Karpas-422 (cell line): ENCODE data around the gene DSCAM. TPM values are rescaled to one million over a fixed set of nuclear protein-coding genes. Genes with fewer than 3 reads are reported as not detected.

Source experiments
- DNase-seq: peaks from one replicate; pipeline ENCODE4 v3.0.0-alpha.2; 2015
- H2AFZ ChIP-seq: fragments of 200-600 bp; sonication (generic); 2 replicates; pipeline ENCODE4 v1.6.1; 2014; ENCODE audit warnings: antibody characterized with exemption, low read length, mixed read lengths
- H3K27ac ChIP-seq: fragments of 200-600 bp; sonication (generic); 2 replicates; pipeline ENCODE4 v1.5.1; 2014; ENCODE audit warnings: mild to moderate bottlenecking, low read length, moderate library complexity
- H3K27me3 ChIP-seq: fragments of 200-600 bp; sonication (generic); 2 replicates; pipeline ENCODE4 v1.6.1; 2014; ENCODE audit warnings: low read length, mixed read lengths
- H3K36me3 ChIP-seq: fragments of 200-600 bp; sonication (generic); 2 replicates; pipeline ENCODE4 v1.6.1; 2014; ENCODE audit warnings: low read length, mixed read lengths; ENCODE audit not compliant: insufficient read depth
- H3K4me1 ChIP-seq: fragments of 200-600 bp; sonication (generic); 2 replicates; pipeline ENCODE4 v1.6.1; 2014; ENCODE audit warnings: mild to moderate bottlenecking, low read length, mixed read lengths
- H3K4me2 ChIP-seq: fragments of 200-600 bp; sonication (generic); 2 replicates; pipeline ENCODE4 v1.6.1; 2014; ENCODE audit warnings: low read length, low read depth, mild to moderate bottlenecking; ENCODE audit not compliant: poor library complexity, severe bottlenecking
- H3K4me3 ChIP-seq: fragments of 200-600 bp; sonication (generic); 2 replicates; pipeline ENCODE4 v1.5.1; 2014; ENCODE audit warnings: mild to moderate bottlenecking, antibody characterized with exemption, low read length, mixed read lengths
- H3K79me2 ChIP-seq: fragments of 200-600 bp; sonication (generic); 2 replicates; pipeline ENCODE4 v1.6.1; 2014; ENCODE audit warnings: mild to moderate bottlenecking, low read length, mixed read lengths
- H3K9ac ChIP-seq: fragments of 200-600 bp; sonication (generic); 2 replicates; pipeline ENCODE4 v1.6.0; 2014; ENCODE audit warnings: low read length
- H3K9me2 ChIP-seq: fragments of 200-600 bp; sonication (generic), shearing (Covaris generic); replicated peaks from 2 replicates; pipeline ENCODE4 v1.6.0; 2014; ENCODE audit warnings: mild to moderate bottlenecking, low read length, moderate library complexity; ENCODE audit not compliant: insufficient read depth
- H3K9me3 ChIP-seq: fragments of 300-700, 200-600 bp; sonication (generic); 2 replicates; pipeline ENCODE4 v1.6.1; 2014; ENCODE audit warnings: low read length, mixed read lengths
- H4K20me1 ChIP-seq: fragments of 200-600 bp; sonication (generic); 2 replicates; pipeline ENCODE4 v1.6.1; 2014; ENCODE audit warnings: mild to moderate bottlenecking, antibody characterized with exemption, low read length, low read depth; ENCODE audit not compliant: insufficient read depth
- total RNA-seq: library from RNA; depleted of rRNA; stranded (reverse); fragments of >200 nt; shearing (Covaris generic); gene quantifications from 2 replicates; pipeline ENCODE4 v1.2.3, GENCODE V29; 2014; ENCODE audit warnings: low replicate concordance

DSCAM gene
- total RNA-seq, 1 experiment from 2014 or later: not detected

GRCh38 chr21:40731206-40731605, 115.8 kb downstream of the DSCAM start:
- Histone ChIP-seq H3K36me3 (no peaks in the 10 kb centered on the region), H3K27ac (no peak overlapping the region), H3K9ac (no peak overlapping the region), H4K20me1 (no peaks in the 10 kb centered on the region), H3K4me1 (no peaks in the 10 kb centered on the region), H3K9me2 (no peaks in the 10 kb centered on the region), H3K79me2 (no peaks in the 10 kb centered on the region), H3K4me2 (no peak overlapping the region), H2AFZ (no peak overlapping the region), H3K27me3 (no peaks in the 10 kb centered on the region), H3K9me3 (peaks cover 21% of the 10 kb centered on the region), H3K4me3 (no peak overlapping the region)
- DNase-seq: no peak

- Histone ChIP-seq H3K9me3 (peaks cover 23% of the 10 kb centered on the region), H2AFZ (no peak overlapping the region), H3K79me2 (no peaks in the 10 kb centered on the region), H3K4me3 (no peak overlapping the region), H3K9ac (no peak overlapping the region), H3K4me1 (no peaks in the 10 kb centered on the region), H3K9me2 (no peaks in the 10 kb centered on the region), H3K4me2 (no peak overlapping the region), H3K27ac (no peak overlapping the region), H3K27me3 (no peaks in the 10 kb centered on the region), H4K20me1 (no peaks in the 10 kb centered on the region), H3K36me3 (no peaks in the 10 kb centered on the region)
- no peak for DNase-seq
These were observed 116.5 kb downstream of the DSCAM start for GRCh38 chr21:40730426-40730800.

- no peaks in the 10 kb centered on the region for H3K9me2 ChIP-seq
- H3K36me3 ChIP-seq: no peaks in the 10 kb centered on the region
- no peak overlapping the region for H3K27ac ChIP-seq
- H3K27me3 ChIP-seq: no peaks in the 10 kb centered on the region
- no peak for DNase-seq
- H3K79me2 ChIP-seq: no peaks in the 10 kb centered on the region
- no peak overlapping the region for H2AFZ ChIP-seq
- no peak overlapping the region for H3K9ac ChIP-seq
- no peaks in the 10 kb centered on the region for H3K4me1 ChIP-seq
- H3K4me3 ChIP-seq: no peak overlapping the region
- peaks cover 24% of the 10 kb centered on the region for H3K9me3 ChIP-seq
- no peaks in the 10 kb centered on the region for H4K20me1 ChIP-seq
- H3K4me2 ChIP-seq: no peak overlapping the region
These were observed 117.1 kb downstream of the DSCAM start for GRCh38 chr21:40729761-40730425.

GRCh38 chr21:40723966-40724365, 123.0 kb downstream of the DSCAM start:
- Histone ChIP-seq H3K4me3 (no peak overlapping the region), H4K20me1 (no peaks in the 10 kb centered on the region), H2AFZ (no peak overlapping the region), H3K79me2 (no peaks in the 10 kb centered on the region), H3K36me3 (no peaks in the 10 kb centered on the region), H3K27me3 (no peaks in the 10 kb centered on the region), H3K9me2 (no peaks in the 10 kb centered on the region), H3K9me3 (peaks cover 27% of the 10 kb centered on the region), H3K9ac (no peak overlapping the region), H3K4me1 (no peaks in the 10 kb centered on the region), H3K4me2 (no peak overlapping the region), H3K27ac (no peak overlapping the region)
- no peak for DNase-seq

- Histone ChIP-seq H3K4me2 (no peak overlapping the region), H2AFZ (no peak overlapping the region), H3K9ac (no peak overlapping the region), H3K79me2 (no peaks in the 10 kb centered on the region), H3K4me3 (no peak overlapping the region), H3K36me3 (no peaks in the 10 kb centered on the region), H3K9me3 (peaks cover 26% of the 10 kb centered on the region), H3K9me2 (no peaks in the 10 kb centered on the region), H4K20me1 (no peaks in the 10 kb centered on the region), H3K27ac (no peak overlapping the region), H3K27me3 (no peaks in the 10 kb centered on the region), H3K4me1 (no peaks in the 10 kb centered on the region)
- no peak for DNase-seq
These were observed 123.6 kb downstream of the DSCAM start for GRCh38 chr21:40723317-40723716.

- no peaks in the 10 kb centered on the region for H4K20me1 ChIP-seq
- H3K79me2 ChIP-seq: no peaks in the 10 kb centered on the region
- no peaks in the 10 kb centered on the region for H3K4me1 ChIP-seq
- H3K36me3 ChIP-seq: no peaks in the 10 kb centered on the region
- H3K4me2 ChIP-seq: no peak overlapping the region
- no peak for DNase-seq
- no peak overlapping the region for H3K4me3 ChIP-seq
- H3K27ac ChIP-seq: no peak overlapping the region
- H3K9me3 ChIP-seq: peaks cover 25% of the 10 kb centered on the region
- H2AFZ ChIP-seq: no peak overlapping the region
- H3K9ac ChIP-seq: no peak overlapping the region
- no peaks in the 10 kb centered on the region for H3K27me3 ChIP-seq
- H3K9me2 ChIP-seq: no peaks in the 10 kb centered on the region
These were observed 127.3 kb downstream of the DSCAM start for GRCh38 chr21:40719615-40720014.

GRCh38 chr21:40717028-40717427, 129.9 kb downstream of the DSCAM start:
- H3K9me3 ChIP-seq: peaks cover 21% of the 10 kb centered on the region
- H2AFZ ChIP-seq: no peak overlapping the region
- no peaks in the 10 kb centered on the region for H3K9me2 ChIP-seq
- H3K9ac ChIP-seq: no peak overlapping the region
- H4K20me1 ChIP-seq: no peaks in the 10 kb centered on the region
- no peaks in the 10 kb centered on the region for H3K4me1 ChIP-seq
- H3K27ac ChIP-seq: no peak overlapping the region
- H3K79me2 ChIP-seq: no peaks in the 10 kb centered on the region
- no peaks in the 10 kb centered on the region for H3K27me3 ChIP-seq
- H3K36me3 ChIP-seq: no peaks in the 10 kb centered on the region
- no peak for DNase-seq
- H3K4me2 ChIP-seq: no peak overlapping the region
- H3K4me3 ChIP-seq: no peak overlapping the region

- H3K4me2 ChIP-seq: no peak overlapping the region
- H3K27ac ChIP-seq: no peak overlapping the region
- no peaks in the 10 kb centered on the region for H3K79me2 ChIP-seq
- H3K9ac ChIP-seq: no peak overlapping the region
- DNase-seq: no peak
- no peaks in the 10 kb centered on the region for H4K20me1 ChIP-seq
- H2AFZ ChIP-seq: no peak overlapping the region
- H3K4me3 ChIP-seq: no peak overlapping the region
- H3K4me1 ChIP-seq: no peaks in the 10 kb centered on the region
- no peaks in the 10 kb centered on the region for H3K36me3 ChIP-seq
- H3K9me2 ChIP-seq: no peaks in the 10 kb centered on the region
- H3K9me3 ChIP-seq: peaks cover 26% of the 10 kb centered on the region
- no peaks in the 10 kb centered on the region for H3K27me3 ChIP-seq
These were observed 132.4 kb downstream of the DSCAM start for GRCh38 chr21:40714536-40714935.
